Upper lobe of right lung (tissue), 1 donor: ENCODE data around the gene SCN9A. TPM values are rescaled to one million over a fixed set of nuclear protein-coding genes. Genes with fewer than 3 reads are reported as not detected.
"Not testable (repeated sequence)": the region's sequence is repeated elsewhere in the genome, so short reads cannot be mapped to it uniquely, and the experiment has no call there.

Source experiments
- ATAC-seq: fragments of 200-7000 bp; cut with Tn5 transposase; one replicate; pipeline ENCODE4 v1.9.1; 2020; ENCODE audit warnings: mild to moderate bottlenecking, moderate library complexity
- DNase-seq: peaks from one replicate; pipeline ENCODE4 v3.0.0-alpha.2; 2020
- H3K27ac ChIP-seq: fragments of 200-600 bp; one replicate; pipeline ENCODE4 v1.8.0; 2022
- H3K27me3 ChIP-seq: fragments of 200-600 bp; one replicate; pipeline ENCODE4 v1.8.0; 2022; ENCODE audit warnings: mild to moderate bottlenecking
- H3K36me3 ChIP-seq: fragments of 200-600 bp; one replicate; pipeline ENCODE4 v1.8.0; 2022
- H3K4me1 ChIP-seq: fragments of 200-600 bp; one replicate; pipeline ENCODE4 v1.8.0; 2022
- H3K4me3 ChIP-seq: fragments of 200-600 bp; one replicate; pipeline ENCODE4 v1.8.0; 2022; ENCODE audit warnings: mild to moderate bottlenecking
- H3K9me3 ChIP-seq: fragments of 200-600 bp; one replicate; pipeline ENCODE4 v1.8.0; 2022
- intact Hi-C: fragments of 100-400 bp; cut with DNase I; formaldehyde crosslinking; loops from one replicate; pipeline ENCODE4 v1.11.0; 2022
- total RNA-seq: library from RNA; stranded (reverse); fragmentation: NEBNext Ultra II Directional; extraction: Animal tissue kit (Norgen Biotek cat#: 25700); gene quantifications from one replicate; pipeline ENCODE4 v1.2.1, GENCODE V29; 2021
- TF ChIP-seq, protein P1 (sequence below): fragments of 200-600 bp; IDR thresholded peaks from one replicate; pipeline ENCODE4 v1.8.0; 2022; ENCODE audit warnings: antibody characterized with exemption
- donor health status: DM: no; HTN: yes; CAD: no; lungs with severe emphysema.

SCN9A gene
- total RNA-seq, 1 donor from 2014 or later: 10.5 TPM

DNA sequence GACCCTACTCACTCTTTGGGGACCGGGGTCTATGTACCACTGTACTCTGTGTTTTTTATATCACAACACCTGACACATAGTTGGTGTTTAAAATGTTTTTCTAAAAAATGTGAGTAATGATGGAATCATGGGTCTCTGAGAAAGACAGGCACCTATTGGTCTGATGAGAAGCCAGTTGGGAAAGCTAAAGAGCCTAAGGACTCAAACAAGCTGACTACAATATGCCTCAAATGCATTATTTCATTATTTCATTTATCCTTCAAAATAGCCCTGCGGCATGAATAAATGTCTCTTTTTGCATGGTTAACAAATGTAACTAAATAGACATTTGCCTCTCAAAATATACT is 145.0 kb downstream of the SCN9A start:
- TF ChIP-seq, protein P1, sequence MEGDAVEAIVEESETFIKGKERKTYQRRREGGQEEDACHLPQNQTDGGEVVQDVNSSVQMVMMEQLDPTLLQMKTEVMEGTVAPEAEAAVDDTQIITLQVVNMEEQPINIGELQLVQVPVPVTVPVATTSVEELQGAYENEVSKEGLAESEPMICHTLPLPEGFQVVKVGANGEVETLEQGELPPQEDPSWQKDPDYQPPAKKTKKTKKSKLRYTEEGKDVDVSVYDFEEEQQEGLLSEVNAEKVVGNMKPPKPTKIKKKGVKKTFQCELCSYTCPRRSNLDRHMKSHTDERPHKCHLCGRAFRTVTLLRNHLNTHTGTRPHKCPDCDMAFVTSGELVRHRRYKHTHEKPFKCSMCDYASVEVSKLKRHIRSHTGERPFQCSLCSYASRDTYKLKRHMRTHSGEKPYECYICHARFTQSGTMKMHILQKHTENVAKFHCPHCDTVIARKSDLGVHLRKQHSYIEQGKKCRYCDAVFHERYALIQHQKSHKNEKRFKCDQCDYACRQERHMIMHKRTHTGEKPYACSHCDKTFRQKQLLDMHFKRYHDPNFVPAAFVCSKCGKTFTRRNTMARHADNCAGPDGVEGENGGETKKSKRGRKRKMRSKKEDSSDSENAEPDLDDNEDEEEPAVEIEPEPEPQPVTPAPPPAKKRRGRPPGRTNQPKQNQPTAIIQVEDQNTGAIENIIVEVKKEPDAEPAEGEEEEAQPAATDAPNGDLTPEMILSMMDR: no peak
- intact Hi-C loops: no loop called here
- Histone ChIP-seq H3K4me3 (no peak overlapping the region), H3K4me1 (no peaks in the 10 kb centered on the region), H3K27me3 (no peaks in the 10 kb centered on the region), H3K36me3 (no peaks in the 10 kb centered on the region), H3K27ac (peak overlapping the region; percentile 51), H3K9me3 (no peaks in the 10 kb centered on the region)
- DNase-seq (no peak), ATAC-seq (no peak)

DNA sequence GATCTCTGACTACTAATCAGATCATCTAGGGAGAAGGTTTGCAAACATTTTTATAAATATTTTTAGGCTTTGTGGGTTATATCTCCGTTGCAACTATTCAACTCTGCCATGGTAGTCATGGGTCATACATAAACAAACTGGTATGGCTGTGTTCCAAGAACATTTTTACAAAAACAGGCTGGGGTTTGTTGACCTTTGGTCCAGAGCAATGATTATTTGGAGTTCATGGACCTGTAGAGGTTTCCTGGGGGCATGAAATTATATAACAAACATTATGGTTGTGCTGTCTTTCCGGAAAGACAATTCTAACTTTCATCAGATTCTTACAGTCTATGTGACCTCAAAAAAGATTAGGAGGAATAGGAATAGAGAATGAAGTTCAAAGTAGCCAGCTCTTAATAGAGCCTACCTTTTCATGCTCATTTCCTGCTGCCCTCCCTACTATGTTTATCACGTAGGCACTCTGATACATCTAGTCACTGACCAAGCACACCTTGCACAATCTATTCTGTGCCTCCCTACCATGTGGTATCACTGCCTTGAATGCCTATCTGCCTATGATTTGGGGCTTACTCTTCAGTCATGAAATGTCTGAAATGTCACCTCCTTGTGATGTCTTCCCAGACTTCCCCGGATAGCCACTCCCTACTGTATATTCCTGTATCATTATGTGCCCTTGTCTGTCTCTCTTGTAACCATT is 145.6 kb downstream of the SCN9A start:
- no peaks in the 10 kb centered on the region for H3K36me3 ChIP-seq
- intact Hi-C loops: no loop called here

DNA sequence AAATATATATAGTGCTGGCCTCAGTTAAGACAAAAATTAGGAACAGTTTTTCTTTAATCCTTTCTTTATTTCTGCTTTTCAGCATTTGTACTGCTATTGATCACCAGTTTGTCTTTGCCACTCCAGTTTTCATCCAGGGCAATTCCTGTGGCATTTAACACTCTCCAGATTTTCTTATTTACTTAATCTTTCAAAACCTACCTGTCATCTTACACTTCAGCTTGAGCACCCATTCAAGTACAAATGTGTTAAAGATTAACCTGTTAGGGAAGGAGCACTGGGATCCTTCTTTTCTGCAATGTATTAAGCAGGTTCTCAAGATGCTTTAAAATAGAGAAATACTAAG is 146.1 kb downstream of the SCN9A start:
- Histone ChIP-seq H3K4me1 (no peaks in the 10 kb centered on the region), H3K36me3 (no peaks in the 10 kb centered on the region), H3K4me3 (no peak overlapping the region), H3K9me3 (no peaks in the 10 kb centered on the region), H3K27ac (peak overlapping the region; percentile 51), H3K27me3 (no peaks in the 10 kb centered on the region)
- DNase-seq (no peak), ATAC-seq (peak; percentile 79)
- intact Hi-C loops: no loop called here
- TF ChIP-seq, protein P1: no peak

More for the DNA sequence above, 145.6 kb downstream of the SCN9A start:
- H3K4me1 ChIP-seq: no peaks in the 10 kb centered on the region
- ATAC-seq (peak; percentile 61), DNase-seq (no peak)
- TF ChIP-seq, protein P1: no peak
- no peaks in the 10 kb centered on the region for H3K9me3 ChIP-seq
- H3K27ac ChIP-seq: peak overlapping the region; percentile 51
- no peak overlapping the region for H3K4me3 ChIP-seq
- H3K27me3 ChIP-seq: no peaks in the 10 kb centered on the region

DNA sequence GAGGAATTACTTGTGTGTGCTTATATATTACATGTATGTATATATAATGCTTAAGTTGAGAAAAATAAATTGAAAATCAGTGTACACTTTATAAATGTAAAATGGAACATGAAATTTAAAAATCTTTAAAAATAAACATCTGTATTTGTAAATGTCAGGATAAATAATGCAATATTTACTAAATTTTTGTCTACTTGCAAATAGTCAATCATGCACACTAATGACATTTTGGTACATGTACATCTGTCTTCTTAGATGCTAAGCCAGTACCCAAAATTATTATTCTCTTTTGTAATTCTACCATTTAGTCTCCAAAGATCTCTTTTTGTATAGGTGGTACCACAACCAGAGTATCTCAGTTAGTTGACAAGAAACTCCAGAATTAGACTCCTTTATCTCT is 151.5 kb downstream of the SCN9A start:
- ATAC-seq (no peak), DNase-seq (no peak)
- H3K4me3 ChIP-seq: no peak overlapping the region
- H3K36me3 ChIP-seq: no peaks in the 10 kb centered on the region
- no peaks in the 10 kb centered on the region for H3K4me1 ChIP-seq
- TF ChIP-seq, protein P1: no peak
- no peaks in the 10 kb centered on the region for H3K9me3 ChIP-seq
- intact Hi-C loops: no loop called here
- H3K27me3 ChIP-seq: no peaks in the 10 kb centered on the region
- H3K27ac ChIP-seq: no peak overlapping the region

DNA sequence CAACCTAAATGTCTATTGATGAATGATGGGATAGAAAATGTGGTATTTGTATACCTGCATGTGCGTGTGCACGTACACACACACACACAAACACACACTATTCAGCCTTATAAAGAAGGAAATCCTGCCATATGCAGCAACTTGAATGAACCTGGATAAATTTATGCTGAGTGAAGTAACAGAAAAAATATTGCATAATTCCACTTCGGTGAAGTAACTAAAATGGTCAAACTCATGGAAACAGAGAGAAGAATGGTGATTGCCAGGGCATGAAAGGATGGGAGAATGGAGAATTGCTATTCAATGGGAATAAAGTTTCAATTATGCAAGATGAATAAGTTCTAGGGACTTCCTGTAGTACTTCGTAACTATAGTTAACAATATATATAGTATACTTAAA is 152.4 kb downstream of the SCN9A start:
- ATAC-seq (no peak), DNase-seq (no peak)
- no peaks in the 10 kb centered on the region for H3K27me3 ChIP-seq
- no peak overlapping the region for H3K4me3 ChIP-seq
- TF ChIP-seq, protein P1: no peak
- no peak overlapping the region for H3K27ac ChIP-seq
- no peaks in the 10 kb centered on the region for H3K36me3 ChIP-seq
- intact Hi-C loops: no loop called here
- H3K4me1 ChIP-seq: no peaks in the 10 kb centered on the region
- H3K9me3 ChIP-seq: no peaks in the 10 kb centered on the region

DNA sequence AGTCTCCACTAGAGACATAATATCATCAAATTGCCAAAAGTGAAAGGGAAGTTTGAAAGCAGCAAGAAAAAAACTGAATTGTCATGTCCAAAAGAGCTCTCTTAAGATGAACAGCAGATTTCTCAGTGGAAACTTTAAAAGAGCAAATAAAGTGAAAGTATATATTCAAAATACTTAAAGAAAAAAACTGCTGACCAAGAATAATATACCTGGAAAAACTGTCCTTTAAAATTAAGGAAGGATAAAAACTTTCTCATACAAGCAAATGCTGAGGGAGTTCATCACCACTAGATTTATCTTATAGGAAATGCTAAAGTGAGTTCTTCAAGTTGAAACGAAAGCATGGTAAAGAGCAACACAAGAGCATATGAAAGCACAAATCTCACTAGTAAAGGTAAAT is 164.7 kb downstream of the SCN9A start:
- intact Hi-C loops: no loop called here
- DNase-seq (no peak), ATAC-seq (no peak)
- H3K9me3 ChIP-seq: no peaks in the 10 kb centered on the region
- H3K27ac ChIP-seq: no peak overlapping the region
- H3K36me3 ChIP-seq: no peaks in the 10 kb centered on the region
- TF ChIP-seq, protein P1: no peak
- H3K27me3 ChIP-seq: no peaks in the 10 kb centered on the region
- H3K4me1 ChIP-seq: no peaks in the 10 kb centered on the region
- no peak overlapping the region for H3K4me3 ChIP-seq

DNA sequence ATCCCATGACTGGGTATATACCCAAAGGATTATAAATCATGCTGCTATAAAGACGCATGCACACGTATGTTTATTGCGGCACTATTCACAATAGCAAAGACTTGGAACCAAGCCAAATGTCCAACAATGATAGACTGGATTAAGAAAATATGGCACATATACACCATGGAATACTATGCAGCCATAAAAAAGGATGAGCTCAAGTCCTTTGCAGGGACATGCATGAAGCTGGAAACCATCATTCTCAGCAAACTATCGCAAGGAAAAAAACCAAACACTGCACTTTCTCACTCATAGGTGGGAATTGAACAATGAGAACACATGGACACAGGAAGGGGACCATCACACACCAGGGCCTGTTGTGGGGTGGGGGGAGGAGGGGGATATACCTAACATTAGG is 165.8 kb downstream of the SCN9A start:
- intact Hi-C loops, H3K27me3 ChIP-seq, H3K27ac ChIP-seq, H3K4me3 ChIP-seq, DNase-seq, ATAC-seq, H3K9me3 ChIP-seq, H3K4me1 ChIP-seq, H3K36me3 ChIP-seq: not testable (repeated sequence)

DNA sequence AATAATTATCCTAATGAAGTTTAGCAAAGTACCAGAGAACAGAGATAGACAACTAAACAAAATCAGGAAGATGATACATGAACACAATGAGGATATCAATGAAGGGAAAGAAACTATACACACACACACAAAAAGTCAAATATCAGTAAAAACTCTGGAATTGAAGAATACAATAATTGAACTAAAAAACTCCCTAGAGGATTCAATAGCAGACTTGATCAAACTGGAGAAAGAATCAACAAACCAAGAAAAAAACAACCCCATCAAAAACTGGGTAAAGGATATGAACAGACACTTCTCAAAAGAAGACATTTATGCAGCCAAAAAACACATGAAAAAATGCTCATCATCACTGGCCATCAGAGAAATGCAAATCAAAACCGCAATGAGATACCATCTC is 166.4 kb downstream of the SCN9A start:
- H3K27ac ChIP-seq, intact Hi-C loops, H3K9me3 ChIP-seq, H3K27me3 ChIP-seq, H3K36me3 ChIP-seq, H3K4me1 ChIP-seq, DNase-seq, H3K4me3 ChIP-seq, ATAC-seq: not testable (repeated sequence)

DNA sequence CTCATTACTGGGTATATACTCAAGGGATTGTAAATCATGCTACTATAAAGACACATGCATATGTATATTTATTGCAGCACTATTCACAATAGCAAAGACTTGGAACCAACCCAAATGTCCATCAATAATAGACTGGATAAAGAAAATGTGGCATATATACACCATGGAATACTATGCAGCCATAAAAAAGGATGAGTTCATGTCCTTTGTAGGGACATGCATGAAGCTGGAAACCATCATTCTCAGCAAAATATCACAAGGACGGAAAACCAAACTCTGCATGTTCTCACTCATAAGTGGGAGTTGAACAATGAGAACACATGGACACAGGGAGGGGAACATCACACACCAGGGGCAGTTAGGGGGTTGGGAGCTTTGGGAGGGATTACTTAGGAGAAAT is 169.6 kb downstream of the SCN9A start:
- intact Hi-C loops, H3K9me3 ChIP-seq, ATAC-seq: not testable (repeated sequence)

More for the DNA sequence above, 169.6 kb downstream of the SCN9A start:
- not testable (repeated sequence) for H3K36me3 ChIP-seq, H3K4me3 ChIP-seq, DNase-seq, H3K27me3 ChIP-seq, H3K4me1 ChIP-seq, H3K27ac ChIP-seq
